Kidney tubule cell (primary cell): ENCODE measurements around the gene GALNT12.

Experiments used
- DNase-seq: peaks from one replicate; pipeline ENCODE4 v3.0.0-alpha.2; 2018; ENCODE audit warnings: low spot score

The GALNT12 gene

GRCh38 chr9:98801969-98802371 is 5.5 kb upstream of the GALNT12 start:
- DNase-seq, result no peak

DNA sequence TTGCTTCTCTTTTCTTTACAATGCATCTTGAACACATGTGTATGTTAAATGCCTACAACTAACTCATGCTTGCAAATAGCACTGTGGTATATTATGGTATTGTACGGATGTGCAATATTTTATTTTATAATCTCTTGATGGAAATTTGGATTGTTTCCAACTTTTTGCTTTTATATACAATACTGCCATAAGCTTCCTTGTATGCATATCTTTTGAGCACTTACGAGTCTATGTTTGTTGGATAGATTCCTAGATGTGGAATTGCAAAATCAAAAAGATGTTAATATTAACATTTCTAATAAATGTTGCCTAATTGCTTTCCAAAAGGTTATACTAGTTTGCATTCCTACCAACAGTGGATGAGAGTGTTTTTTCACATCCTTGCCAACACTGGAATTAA is 3.4 kb upstream of the GALNT12 start:
- no peak for DNase-seq

DNA sequence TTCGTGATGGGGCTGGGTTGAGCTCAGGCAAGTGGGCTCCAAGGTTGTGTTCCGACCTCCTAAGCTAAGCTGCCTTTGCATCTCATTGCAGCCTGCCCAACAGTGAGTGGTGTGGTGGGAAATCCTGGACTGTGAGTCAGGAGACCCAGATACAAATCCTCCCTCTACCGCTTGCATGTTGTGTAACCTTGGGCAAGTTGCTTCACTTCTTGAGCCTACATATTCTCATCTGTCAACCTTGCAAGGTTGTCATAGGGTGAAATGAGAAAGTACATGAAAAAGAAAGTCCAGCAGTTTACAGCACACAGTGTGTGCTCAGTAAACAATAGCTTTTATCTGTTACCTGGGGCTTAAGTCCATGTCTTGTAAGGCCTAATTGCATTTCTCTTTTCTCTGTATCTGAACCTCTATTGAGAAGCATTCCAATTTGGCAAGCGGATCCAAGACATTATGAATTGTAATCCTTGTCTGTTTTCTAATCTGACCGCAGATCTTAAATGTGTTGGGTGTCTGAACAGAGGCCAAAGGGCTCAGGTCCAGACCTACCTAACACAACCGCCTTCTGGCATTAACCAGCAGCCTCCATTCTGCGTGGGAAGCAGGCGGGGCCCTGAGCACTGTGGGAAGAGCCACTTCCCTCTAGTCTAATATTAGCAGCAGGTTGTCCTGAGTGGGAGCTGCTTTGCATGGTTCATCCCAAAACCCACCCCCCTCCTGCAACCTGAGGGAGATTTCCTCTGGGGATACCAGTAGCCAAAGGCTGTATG is 1.8 kb upstream of the GALNT12 start:
- DNase-seq, result peak; percentile 30

DNA sequence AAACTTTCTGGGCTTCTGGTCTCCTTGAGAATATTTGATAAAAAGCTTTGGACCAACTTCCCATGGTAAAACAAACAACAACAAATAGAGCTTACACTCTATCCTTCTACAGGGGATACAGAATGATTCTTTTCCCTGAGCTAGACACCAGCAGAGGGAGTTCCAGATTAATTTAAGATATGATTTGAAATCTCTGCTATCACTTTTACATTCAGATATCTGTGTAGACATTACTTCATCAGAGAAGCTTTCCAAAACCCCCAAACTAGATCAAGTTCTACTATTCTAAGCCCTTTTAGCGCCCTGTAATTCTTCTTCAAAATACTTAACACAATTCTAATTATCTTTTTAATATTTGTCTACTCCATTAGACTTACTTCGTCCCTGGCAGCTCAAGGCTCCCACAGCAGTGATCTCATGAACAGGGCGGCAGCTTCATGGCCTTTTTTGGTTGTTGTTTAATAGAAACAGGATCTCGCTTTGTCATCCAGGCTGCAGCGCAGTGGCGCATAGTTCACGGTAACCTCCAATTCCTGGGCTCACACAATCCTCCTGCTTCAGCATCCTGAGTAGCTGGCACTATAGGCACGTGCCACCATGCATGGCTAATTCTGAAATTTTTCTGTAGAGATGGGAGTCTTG is 955 bp upstream of the GALNT12 start:
- peak; percentile 81 for DNase-seq

GRCh38 chr9:98807814-98808195 is 335 bp downstream of the GALNT12 start:
- peak; percentile 32 for DNase-seq

DNA sequence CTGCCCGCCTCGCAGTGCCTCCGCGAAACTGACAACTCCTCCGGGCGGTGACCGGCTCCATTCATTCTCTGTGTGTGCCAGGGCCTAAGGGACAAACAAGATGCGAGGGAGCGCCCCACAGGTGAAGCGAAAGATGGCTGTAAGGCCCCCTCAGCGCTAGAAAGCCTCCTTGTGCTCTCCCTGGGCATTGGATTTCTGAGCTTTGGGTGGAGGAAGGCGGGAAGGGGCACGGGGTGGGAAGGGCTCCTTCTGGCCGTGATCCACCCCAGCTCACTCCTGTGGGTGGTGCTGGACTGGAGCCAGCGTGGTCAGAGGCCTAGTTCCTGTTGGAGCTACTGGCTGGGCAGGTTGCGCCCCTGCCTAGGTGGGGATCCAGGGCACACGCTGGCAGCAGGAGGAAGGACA is 943 bp downstream of the GALNT12 start:
- peak; percentile 84 for DNase-seq

DNA sequence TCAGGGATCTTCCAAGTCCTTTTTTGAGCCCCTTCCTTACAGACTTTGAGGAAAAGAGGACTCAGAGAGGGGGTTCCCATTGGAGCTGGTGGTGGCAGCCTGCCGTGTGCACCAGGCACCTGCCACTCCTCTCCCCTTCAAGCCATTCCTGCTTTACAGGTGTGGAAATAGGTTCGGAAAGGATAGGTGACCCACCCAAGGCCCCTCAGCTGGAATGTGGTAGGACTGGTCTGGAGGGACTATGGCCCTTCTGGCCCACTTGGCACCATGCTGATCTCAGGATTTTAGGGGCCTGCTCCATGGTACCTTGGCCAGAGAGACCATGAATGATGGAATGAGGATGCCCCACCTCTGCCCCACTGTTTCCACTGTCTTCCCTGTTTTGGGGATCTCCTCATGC is 1.4 kb downstream of the GALNT12 start:
- no peak for DNase-seq

DNA sequence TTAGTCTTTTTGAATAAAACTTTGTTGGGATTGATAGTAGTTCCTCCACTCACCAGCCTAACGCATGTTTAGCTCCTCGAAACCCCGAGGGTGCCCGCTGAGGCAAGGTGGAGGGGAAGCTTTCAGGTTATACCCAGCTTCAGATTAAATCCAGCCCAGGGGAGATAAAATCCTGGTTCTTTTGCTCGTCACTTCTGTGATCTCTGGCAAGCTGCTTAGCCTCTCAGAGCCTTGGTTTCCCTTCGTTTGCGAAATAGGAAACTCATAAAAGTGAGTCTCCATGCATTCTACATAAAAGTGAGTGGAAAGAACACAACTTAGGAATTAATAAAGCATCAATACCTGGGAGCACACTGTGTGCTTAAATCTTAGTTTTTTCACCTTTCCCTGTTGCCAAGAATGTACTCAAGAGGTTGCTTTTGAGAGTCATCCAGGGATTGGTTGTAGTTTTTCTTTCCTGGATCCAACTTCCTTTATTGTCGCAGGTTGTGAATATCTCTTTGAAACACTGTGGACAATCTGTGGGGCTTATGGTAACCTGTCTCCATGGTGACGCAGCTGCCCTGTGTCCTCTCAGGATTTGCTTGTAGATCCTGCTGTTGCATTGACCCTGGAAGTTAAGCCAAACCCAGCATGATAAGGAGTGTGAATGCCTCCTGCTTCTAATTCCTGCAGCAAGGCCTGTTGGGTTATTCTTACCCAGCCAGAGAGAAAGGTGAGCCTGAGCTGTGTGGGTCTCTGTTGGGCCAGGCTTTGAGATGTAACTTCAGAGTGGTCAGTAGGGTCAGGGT is 2.0 kb downstream of the GALNT12 start:
- DNase-seq, result peak; percentile 31

- peak; percentile 44 for DNase-seq
Observed at GRCh38 chr9:98810102-98810842, 2.8 kb downstream of the GALNT12 start.

- DNase-seq, result peak; percentile 93
Observed at GRCh38 chr9:98811051-98811650, 3.7 kb downstream of the GALNT12 start.

GRCh38 chr9:98815391-98815951 is 8.0 kb downstream of the GALNT12 start:
- no peak for DNase-seq

DNA sequence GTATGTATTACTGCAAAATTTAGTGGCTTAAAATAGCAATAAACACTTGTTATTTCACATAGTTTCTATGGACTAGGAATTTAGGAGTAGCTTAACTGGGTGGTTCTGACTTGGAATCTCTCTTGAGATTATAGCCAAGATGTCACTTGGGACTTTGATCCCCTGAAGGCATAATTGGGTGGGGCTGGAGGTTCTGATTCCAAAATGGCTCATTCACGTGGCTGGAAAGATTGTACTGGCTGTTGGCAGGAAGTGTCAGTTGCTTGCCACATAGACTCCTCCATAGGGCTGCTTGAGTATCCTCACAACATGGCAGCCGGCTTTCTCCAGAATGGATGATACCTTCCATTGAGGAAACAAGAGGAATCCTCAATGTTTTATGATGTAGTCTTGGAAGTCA is 11.3 kb downstream of the GALNT12 start:
- DNase-seq, result no peak

- no peak for DNase-seq
Observed at GRCh38 chr9:98819231-98819630, 11.8 kb downstream of the GALNT12 start.

GRCh38 chr9:98821831-98822230 is 14.4 kb downstream of the GALNT12 start:
- no peak for DNase-seq

DNA sequence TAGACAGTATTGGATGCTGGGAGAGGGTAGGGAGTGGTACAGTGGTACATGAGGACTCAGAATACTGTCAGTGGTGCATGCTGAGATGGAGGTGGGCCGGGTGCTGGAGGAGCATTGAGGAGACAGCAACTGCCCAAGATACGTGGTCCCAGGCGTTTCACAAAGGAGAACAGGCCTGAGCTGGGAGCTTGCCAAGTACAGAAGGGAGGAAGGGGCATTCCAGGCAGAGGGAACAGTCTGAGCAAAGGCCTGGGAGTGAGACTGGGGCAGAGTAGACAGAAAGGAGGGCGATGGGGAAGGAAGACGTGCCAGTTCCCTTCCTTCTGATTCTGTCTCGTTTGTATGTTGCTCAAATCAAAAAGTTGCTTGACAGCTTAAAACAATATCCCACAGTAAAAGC is 15.2 kb downstream of the GALNT12 start:
- no peak for DNase-seq

DNA sequence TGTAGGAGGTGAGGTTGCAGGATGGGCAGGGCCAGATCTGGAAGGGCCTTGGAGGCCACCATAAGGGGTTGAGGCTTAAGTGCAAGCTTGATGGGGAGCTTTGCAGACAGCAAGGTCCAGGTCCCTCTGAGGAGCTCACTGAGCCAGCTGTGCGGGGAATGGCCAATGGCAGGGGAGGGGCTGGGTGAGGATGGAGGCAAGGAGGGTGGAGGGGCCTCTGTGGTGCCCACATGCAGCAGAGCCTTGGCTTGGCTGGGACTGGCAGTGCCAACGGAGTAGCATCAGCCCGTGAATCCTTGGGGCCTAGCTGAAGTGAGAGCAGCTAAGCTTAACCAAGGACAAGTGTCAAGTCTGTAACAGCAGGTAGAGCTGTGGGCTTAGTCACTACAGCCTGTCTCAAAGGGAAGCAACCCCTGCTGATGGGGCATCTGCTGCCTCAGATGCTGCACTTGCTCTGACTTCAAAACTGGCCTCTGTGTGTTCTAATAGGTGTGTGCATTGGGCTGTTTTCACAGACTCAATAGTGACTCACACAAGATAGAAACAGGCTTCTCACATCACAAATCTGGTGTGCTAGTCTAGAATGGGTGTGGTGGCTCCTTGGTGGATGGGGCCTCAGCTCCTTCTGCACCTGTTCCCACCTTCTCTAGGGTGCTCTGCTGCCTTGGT is 16.3 kb downstream of the GALNT12 start:
- DNase-seq, result peak; percentile 39

DNA sequence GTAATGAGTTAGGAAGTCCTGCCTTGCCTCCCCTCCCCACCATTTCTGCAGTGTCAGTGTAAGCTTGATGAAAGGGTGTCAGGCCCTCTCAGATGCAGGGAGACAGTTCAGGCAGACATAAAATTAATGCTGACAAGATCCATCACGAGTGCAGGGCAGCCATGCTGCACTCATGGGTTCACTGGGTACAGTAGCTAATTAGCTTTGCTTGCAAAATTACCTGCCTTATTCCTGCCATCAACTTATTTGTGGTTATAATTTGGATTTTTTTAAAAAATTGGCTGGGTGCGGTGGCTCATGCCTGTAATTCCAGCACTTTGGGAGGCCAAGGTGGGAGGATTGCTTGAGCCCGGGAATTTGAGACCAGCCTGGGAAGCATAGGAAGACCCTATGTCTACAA is 17.9 kb downstream of the GALNT12 start:
- DNase-seq, result no peak

DNA sequence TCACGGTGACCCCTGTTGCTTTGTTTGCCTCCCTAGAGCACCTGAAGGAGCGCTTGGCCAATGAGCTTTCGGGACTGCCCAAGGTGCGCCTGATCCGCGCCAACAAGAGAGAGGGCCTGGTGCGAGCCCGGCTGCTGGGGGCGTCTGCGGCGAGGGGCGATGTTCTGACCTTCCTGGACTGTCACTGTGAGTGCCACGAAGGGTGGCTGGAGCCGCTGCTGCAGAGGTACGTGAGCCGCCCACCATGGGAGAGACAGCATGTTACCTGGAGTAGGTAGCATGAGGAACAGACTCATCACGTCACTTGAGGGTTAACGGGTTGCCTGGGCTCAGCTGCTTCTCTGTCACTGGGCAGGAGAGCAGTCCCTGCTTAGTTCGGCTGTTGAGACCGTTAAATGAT is 19.2 kb downstream of the GALNT12 start:
- no peak for DNase-seq

GRCh38 chr9:98829766-98830165 is 22.3 kb downstream of the GALNT12 start:
- DNase-seq, result no peak

DNA sequence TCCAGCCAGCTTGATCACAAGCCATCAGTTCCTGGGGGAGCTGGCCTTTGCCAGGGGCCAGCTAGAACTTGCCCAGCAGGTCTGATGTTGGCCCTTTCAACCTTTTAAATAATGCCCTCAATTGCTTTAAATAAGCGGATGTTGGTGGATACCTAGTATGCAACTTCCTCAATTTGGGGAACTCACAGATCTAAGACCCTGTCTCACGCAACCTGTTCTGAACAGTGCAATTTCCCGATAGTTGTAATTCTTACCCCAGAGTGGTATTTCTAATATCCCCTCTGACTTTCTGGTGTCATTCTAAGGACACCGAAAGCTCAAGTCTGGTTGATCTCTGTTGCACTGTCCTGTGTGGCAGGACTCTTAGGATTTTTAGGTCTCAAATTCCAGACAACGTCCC is 23.1 kb downstream of the GALNT12 start:
- DNase-seq, result no peak

- no peak for DNase-seq
Observed at GRCh38 chr9:98831696-98832095, 24.2 kb downstream of the GALNT12 start.
